ENCODE measurements around the gene ACTR8.

ACTR8 gene

GRCh38 chr3:53818221-53819162 is 63.5 kb downstream of the ACTR8 start:
- no peaks in the 10 kb centered on the region for H3K9me3 ChIP-seq (ENCODE audit: insufficient read depth, low read depth, low read length)
- H3K36me3 ChIP-seq (ENCODE audit: insufficient read depth, low read length) = no peaks in the 10 kb centered on the region
- no peaks in the 10 kb centered on the region for H4K20me1 ChIP-seq (ENCODE audit: insufficient read depth, low read length, poor library complexity, severe bottlenecking)
- no peaks in the 10 kb centered on the region for H3K9me2 ChIP-seq (replicated peaks; ENCODE audit: low read depth, low read length)
- H3F3A ChIP-seq (ENCODE audit: low read depth) = no peaks in the 10 kb centered on the region
- H3K79me2 ChIP-seq (ENCODE audit: insufficient read depth, low read length) = no peaks in the 10 kb centered on the region
- H2AFZ ChIP-seq (ENCODE audit: low read length) = no peak overlapping the region
- H3K27me3 ChIP-seq (ENCODE audit: insufficient read depth, low read length, poor library complexity, severe bottlenecking) = no peaks in the 10 kb centered on the region
- no peak overlapping the region for H3K4me3 ChIP-seq (ENCODE audit: low read length, poor library complexity, severe bottlenecking)
- H3K9ac ChIP-seq (ENCODE audit: low read depth, low read length, poor library complexity, severe bottlenecking) = no peak overlapping the region
- H3K4me1 ChIP-seq (ENCODE audit: insufficient read depth, low read length, poor library complexity, severe bottlenecking) = no peaks in the 10 kb centered on the region
- no peak overlapping the region for H3K4me2 ChIP-seq (ENCODE audit: low read depth, low read length, poor library complexity, severe bottlenecking)
- TF ChIP-seq, protein P1, sequence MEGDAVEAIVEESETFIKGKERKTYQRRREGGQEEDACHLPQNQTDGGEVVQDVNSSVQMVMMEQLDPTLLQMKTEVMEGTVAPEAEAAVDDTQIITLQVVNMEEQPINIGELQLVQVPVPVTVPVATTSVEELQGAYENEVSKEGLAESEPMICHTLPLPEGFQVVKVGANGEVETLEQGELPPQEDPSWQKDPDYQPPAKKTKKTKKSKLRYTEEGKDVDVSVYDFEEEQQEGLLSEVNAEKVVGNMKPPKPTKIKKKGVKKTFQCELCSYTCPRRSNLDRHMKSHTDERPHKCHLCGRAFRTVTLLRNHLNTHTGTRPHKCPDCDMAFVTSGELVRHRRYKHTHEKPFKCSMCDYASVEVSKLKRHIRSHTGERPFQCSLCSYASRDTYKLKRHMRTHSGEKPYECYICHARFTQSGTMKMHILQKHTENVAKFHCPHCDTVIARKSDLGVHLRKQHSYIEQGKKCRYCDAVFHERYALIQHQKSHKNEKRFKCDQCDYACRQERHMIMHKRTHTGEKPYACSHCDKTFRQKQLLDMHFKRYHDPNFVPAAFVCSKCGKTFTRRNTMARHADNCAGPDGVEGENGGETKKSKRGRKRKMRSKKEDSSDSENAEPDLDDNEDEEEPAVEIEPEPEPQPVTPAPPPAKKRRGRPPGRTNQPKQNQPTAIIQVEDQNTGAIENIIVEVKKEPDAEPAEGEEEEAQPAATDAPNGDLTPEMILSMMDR (conservative IDR thresholded peaks at IDR 0.05; ENCODE audit: low read length) = no peak
- no peak for TF ChIP-seq EZH2phosphoT487 (IDR thresholded peaks at IDR 0.05; ENCODE audit: borderline replicate concordance)

GRCh38 chr3:53817809-53818208 is 64.1 kb downstream of the ACTR8 start:
- no peaks in the 10 kb centered on the region for H3K9me2 ChIP-seq (replicated peaks; ENCODE audit: low read depth, low read length)

DNA sequence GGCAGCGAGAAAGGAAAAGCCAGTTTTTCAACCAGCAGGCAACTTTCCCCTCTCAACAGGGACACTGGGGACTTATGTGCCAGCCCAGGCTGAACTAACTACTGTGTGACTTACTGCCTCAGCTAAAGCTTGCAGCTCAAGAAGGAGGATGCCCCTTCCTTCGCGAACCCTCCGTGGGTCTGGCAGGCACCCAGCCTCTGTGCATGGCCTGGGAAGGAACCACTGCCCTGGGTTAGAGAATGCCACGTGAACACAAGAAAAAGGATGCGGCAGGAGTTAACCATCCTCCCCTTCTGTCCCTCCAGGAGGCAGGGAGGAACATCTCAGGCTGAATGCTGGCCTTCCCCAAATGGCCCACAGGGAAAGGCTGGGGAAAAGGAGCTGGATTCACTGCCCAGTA is 64.7 kb downstream of the ACTR8 start:
- no peak overlapping the region for H3K4me2 ChIP-seq (ENCODE audit: low read depth, low read length, poor library complexity, severe bottlenecking)
- H3K4me1 ChIP-seq (ENCODE audit: insufficient read depth, low read length, poor library complexity, severe bottlenecking) = no peaks in the 10 kb centered on the region
- no peak overlapping the region for H2AFZ ChIP-seq (ENCODE audit: low read length)
- no peaks in the 10 kb centered on the region for H3K9me2 ChIP-seq (replicated peaks; ENCODE audit: low read depth, low read length)
- no peaks in the 10 kb centered on the region for H3K36me3 ChIP-seq (ENCODE audit: insufficient read depth, low read length)
- no peak overlapping the region for H3K9ac ChIP-seq (ENCODE audit: low read depth, low read length, poor library complexity, severe bottlenecking)
- no peaks in the 10 kb centered on the region for H4K20me1 ChIP-seq (ENCODE audit: insufficient read depth, low read length, poor library complexity, severe bottlenecking)
- H3K9me3 ChIP-seq (ENCODE audit: insufficient read depth, low read depth, low read length) = no peaks in the 10 kb centered on the region
- H3K4me3 ChIP-seq (ENCODE audit: low read length, poor library complexity, severe bottlenecking) = no peak overlapping the region
- H3F3A ChIP-seq (ENCODE audit: low read depth) = no peaks in the 10 kb centered on the region
- no peaks in the 10 kb centered on the region for H3K27me3 ChIP-seq (ENCODE audit: insufficient read depth, low read length, poor library complexity, severe bottlenecking)
- H3K79me2 ChIP-seq (ENCODE audit: insufficient read depth, low read length) = no peaks in the 10 kb centered on the region
- TF ChIP-seq EZH2phosphoT487 (IDR thresholded peaks at IDR 0.05; ENCODE audit: borderline replicate concordance) = no peak
- TF ChIP-seq, protein P1 (conservative IDR thresholded peaks at IDR 0.05; ENCODE audit: low read length) = no peak

More at GRCh38 chr3:53817809-53818208, 64.1 kb downstream of the ACTR8 start:
- Histone ChIP-seq H3K4me3 (ENCODE audit: low read length, poor library complexity, severe bottlenecking) (no peak overlapping the region), H3K9me3 (ENCODE audit: insufficient read depth, low read depth, low read length) (no peaks in the 10 kb centered on the region), H3K79me2 (ENCODE audit: insufficient read depth, low read length) (no peaks in the 10 kb centered on the region), H3F3A (ENCODE audit: low read depth) (no peaks in the 10 kb centered on the region), H2AFZ (ENCODE audit: low read length) (no peak overlapping the region), H4K20me1 (ENCODE audit: insufficient read depth, low read length, poor library complexity, severe bottlenecking) (no peaks in the 10 kb centered on the region), H3K36me3 (ENCODE audit: insufficient read depth, low read length) (no peaks in the 10 kb centered on the region), H3K4me2 (ENCODE audit: low read depth, low read length, poor library complexity, severe bottlenecking) (no peak overlapping the region), H3K4me1 (ENCODE audit: insufficient read depth, low read length, poor library complexity, severe bottlenecking) (no peaks in the 10 kb centered on the region), H3K9ac (ENCODE audit: low read depth, low read length, poor library complexity, severe bottlenecking) (no peak overlapping the region), H3K27me3 (ENCODE audit: insufficient read depth, low read length, poor library complexity, severe bottlenecking) (no peaks in the 10 kb centered on the region)
- TF ChIP-seq, protein P1 (conservative IDR thresholded peaks at IDR 0.05; ENCODE audit: low read length) = no peak
- no peak for TF ChIP-seq EZH2phosphoT487 (IDR thresholded peaks at IDR 0.05; ENCODE audit: borderline replicate concordance)
